Activated CD8-positive, alpha-beta memory T cell treated with anti-CD3 and anti-CD28 coated beads, Interleukin-2, amount 50 U/mL, for 4 hours (primary cell): Measurements from ENCODE around the gene LAMTOR3.
"Not testable (repeated sequence)": the region's sequence is repeated elsewhere in the genome, so short reads cannot be mapped to it uniquely, and the experiment has no call there.

ENCODE experiments used
- DNase-seq: peaks from one replicate; pipeline ENCODE4 v3.0.0-alpha.2; 2020

The LAMTOR3 gene

DNA sequence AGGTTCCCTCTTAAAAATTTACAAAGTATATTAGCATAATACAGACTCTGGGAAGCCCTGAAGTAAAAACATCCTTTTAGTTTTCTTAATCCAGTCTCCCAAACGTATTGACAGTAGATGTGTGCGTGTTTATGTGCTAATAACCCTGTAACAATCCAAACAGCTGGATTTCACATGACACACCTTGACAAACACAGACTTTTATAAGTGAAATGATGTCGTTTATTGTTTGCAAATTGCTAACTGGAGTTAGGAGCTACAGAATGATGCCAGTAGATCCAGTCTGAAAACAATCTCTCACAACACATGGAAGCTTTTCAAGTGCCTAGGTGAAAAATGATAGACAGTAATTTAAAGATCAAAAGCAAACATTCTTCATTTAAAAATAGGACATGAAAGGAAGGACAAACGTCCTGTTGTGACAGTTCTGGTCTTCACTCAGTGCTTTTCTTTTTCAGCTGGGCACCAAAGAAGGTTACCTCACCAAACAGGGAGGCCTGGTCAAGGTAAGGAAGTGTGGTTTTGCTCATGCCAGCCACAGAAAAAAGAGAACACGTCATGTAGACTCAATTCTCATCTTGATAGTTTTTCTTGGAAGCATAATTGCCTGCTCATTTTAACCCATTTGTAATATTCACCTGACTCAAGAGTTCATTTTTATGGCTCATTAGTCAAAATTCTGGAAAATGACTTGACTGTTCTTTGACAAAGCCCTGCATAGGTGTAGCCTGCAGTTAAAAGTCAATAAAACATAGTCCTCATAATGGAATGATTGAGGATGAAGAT lies 32.9 kb downstream of the LAMTOR3 start:
- no peak for DNase-seq

DNA sequence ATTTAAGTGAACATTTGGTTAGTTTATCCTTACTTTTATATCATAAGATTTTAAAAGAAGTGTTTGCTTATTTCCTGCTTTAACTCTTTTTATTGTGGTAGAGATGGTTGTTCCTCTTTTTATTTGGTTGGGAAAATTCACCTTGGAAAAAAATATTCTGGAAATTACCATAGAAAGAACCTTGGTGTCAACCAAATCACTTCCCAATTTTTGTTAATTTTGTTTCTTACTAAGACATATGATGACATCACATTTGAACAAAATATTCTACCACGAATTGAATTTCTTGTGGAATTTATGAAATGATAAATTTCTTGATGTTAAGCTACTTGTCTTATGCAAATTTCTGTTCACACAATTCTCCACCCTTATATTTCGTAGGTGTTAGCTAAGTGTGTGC lies 33.7 kb downstream of the LAMTOR3 start:
- no peak for DNase-seq

DNA sequence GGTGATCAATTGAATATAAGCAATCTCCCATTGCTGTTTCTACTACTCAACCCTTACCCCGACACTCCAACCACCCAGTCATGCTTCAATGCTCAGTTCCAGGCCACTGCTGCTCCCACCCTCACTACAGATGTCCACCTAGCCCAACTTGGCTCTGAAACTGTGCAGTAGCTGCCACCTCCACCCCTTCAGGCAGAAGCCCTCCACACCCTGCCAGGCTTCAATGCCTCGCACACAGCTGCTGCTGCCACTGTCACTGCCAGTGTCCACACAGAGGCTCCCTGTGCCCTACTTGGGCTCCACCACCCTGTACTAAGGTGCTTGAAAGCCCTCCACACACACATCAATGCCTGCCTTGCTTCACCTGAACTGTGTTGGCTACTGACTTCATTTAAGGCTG lies 34.6 kb downstream of the LAMTOR3 start:
- no peak for DNase-seq

DNA sequence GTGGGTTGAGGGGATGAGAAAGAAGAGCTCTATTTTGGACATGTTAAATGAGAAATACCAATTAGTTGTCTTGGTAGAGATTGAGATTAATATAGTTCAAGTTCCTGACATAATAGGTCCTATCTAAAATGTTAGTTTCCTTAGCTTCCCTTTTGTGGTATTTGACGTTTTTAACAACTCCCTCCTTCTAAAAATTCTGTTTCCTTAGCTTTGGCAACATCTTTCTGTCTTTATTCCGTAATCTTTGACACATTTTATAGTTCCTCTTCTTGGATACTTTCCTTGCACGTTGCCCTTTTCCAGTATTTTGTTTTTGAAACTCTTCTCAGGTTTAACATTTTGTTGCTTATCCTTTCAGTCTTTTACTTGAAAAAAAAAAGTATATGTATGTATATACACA lies 36.9 kb downstream of the LAMTOR3 start:
- no peak for DNase-seq

DNA sequence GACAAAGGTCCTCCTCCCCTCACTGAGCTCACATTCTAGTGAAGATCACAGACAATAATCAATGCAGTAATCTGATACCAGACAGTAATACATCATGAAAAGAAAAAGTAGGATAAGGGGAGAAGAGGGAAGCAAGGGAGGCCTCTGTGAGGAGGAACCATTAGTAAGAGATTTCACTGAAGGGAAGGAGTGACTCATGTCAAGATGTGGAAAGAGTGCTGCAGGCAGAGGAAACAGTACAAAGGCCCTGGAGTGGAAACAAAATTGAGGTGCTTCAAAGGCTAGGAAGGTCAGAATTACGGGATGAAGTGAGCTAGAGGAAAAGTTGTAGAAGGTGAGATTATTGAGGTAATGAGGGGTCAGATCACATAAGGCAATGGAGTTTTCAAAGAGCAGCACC lies 38.1 kb downstream of the LAMTOR3 start:
- no peak for DNase-seq

DNA sequence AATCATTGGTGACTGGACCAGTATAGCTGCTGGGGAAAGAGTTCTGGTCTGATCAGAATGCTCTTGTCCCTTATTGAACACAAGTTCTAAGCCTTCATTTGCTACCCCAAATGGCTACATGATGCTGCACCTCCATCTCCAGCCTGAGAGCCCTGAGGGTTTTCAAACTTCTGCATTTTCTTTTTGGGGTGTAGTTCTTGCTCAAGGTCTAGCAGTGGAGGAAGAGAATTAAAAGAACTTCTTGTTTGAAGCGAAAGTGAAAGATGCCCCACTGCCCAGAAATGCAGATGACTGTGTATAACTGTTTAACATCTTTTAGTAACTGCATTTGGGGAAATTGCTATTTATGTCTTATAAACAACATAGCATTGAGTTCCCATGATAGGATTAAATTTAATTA lies 38.5 kb downstream of the LAMTOR3 start:
- DNase-seq = no peak

DNA sequence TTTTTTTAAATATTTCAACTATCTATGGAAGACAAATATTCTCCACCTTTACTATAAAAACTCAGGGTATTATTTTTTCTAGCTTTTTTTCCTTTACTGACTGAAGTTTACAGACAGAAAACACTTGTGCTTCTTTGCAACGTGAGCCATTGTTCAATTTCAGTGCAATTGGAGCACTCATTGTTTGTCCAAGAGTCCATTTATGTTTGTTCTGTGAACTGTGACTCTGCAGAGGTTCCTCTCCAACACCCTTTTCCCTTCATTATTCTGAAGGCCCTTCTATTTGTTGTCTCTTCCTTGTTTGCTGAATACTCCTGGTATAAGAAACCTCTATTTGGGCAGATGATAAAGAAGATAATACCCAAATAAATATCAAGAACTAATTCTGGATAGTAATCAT lies 40.2 kb downstream of the LAMTOR3 start:
- DNase-seq = no peak

DNA sequence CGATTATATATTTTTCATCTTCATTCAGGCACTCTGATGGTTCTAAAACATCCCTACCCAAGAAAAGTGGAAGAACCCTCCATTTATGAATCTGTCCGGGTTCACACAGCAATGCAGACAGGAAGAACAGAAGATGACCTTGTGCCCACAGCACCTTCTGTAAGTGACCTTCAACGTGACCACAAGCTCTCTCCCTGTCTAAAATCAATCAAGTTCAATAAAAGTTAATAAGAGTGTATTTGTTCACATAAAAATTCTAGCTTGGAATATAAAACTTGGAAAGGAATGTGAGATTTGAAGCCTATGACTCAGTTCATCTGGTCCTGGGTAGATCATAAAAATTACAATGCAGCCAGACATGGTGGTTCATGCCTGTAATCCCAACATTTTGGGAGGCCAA lies 41.0 kb downstream of the LAMTOR3 start:
- DNase-seq = no peak

GRCh38 chr4:99852199-99852749 lies 42.0 kb downstream of the LAMTOR3 start:
- no peak for DNase-seq

GRCh38 chr4:99848591-99849001 lies 45.6 kb downstream of the LAMTOR3 start:
- no peak for DNase-seq

GRCh38 chr4:99847362-99847976 lies 46.8 kb downstream of the LAMTOR3 start:
- DNase-seq = no peak

DNA sequence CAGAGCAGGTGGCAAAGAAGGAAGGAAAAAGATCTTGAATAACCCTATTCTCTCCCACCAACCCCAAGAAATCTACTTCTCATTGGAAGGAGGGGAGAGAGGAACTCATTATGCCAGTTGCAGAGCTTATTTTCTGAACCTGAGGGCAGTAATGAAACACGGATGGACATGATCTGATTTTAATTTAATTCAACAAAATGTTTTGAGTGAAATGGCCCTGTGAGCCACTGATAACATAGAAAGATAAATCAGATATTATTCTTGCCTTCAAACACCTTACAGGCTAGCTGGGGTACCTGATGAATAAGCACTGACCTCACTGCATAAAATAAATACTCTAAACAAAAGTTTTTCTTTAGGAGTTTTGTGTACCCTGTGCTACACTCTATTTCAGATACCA lies 47.3 kb downstream of the LAMTOR3 start:
- DNase-seq = no peak

DNA sequence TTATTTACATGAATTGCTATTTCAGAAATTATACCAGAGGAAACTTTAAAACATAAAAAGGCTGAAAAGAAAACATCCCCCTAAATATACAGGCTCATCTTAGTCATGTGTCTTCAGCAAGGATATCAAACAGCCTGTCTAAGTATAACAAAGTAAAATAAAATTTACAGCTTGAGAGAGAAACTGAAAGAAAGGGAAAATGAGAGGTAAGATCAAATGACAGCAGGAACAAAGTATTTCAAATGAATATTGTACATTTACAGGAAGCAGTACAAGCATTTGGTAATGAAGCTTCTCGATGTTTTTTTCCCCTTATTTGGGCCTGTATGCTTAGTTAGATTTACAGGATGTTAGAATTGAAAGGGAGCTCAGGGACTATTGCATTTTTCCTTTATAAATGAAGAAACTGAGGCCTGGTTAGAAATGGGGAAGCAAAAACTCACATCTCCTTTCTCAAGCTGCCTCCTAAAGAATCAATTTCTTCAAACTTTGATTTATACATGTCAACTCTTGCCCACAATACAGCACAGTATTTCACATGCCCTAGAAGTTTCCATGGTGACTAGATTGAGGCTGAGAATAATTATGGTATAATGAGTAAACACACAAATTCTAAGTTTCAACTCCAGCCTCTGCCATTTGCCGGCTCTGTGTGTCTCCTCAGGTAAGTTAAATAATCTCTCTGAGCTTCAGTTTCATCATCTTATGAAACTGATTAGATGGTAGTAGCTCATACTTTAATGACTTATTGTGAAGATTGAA lies 48.3 kb downstream of the LAMTOR3 start:
- DNase-seq = no peak

DNA sequence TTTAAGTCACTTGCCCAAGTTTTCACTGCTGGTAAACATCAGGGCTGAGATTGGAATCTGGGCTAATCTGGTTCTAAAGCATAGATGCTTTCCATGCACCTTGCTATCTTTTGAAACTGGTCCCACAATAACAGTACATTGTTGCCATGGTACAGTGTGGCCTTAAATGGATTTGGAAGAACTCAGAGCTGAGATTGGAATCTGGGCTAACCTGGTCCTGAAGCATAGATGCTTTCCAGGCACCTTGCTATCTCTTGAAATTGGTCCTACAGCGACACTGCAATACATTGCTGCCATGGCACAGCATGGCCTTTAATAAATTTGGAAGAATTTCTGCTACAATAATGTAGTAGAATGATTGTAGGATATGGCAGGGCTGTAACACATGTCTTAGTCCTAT lies 49.0 kb downstream of the LAMTOR3 start:
- DNase-seq = no peak

DNA sequence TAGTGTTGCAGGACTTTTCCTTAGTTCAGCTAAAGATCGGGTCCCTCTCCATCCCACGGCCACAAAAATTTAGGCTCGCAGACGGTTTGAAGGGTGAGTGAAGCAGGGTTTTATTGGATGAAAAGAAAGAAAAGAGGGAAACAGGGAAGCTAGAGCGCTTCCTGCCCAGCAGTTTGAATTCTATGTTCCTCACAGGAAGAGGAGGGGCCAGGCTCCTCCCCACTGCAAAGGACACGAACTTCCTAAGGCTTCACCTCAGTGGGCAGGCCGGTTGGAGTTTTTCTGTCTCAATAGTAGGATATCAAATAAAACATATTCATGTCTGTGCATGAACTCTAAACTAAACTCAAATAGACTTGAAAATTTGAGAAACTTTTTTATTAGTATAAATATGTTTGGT lies 50.2 kb downstream of the LAMTOR3 start:
- no peak for DNase-seq

GRCh38 chr4:99843413-99843812 lies 50.8 kb downstream of the LAMTOR3 start:
- no peak for DNase-seq

DNA sequence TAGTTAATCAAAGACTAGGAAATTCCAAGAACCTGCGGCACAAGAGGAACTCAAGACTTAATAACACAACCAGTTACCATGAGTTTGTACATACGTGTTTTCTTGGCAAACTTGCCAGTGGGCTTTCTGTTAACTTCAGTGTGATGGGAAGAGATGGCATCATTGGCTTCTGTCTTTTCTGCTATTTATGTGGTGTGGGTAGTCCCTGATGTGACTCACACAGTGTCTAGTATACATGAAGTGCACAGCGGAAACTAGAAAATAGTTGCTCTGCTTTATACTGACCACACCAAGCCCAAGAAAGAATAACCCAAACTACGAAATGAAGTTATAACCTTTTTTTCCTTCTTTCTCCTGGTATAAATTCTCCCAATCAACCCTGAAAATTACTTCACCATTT lies 53.1 kb downstream of the LAMTOR3 start:
- no peak for DNase-seq

GRCh38 chr4:99838927-99839326 lies 55.3 kb downstream of the LAMTOR3 start:
- no peak for DNase-seq

DNA sequence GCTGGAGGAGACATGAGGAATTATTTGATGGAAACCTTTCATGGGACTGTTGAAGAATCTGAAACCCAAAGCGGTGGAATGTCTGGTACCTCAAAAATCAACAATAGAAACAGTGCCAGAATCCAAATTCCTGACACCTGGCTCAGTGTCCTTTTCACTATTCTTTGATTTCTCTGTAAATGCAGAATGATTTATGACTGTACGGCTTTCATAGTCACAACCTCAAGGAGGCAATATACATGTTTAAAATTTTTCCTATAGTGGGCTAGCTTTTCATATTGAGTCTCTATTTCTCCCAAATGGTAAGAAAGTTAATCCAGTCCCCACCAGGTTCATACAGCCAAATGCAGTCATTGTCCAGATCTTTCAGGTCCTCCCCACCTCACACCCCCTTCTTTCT lies 58.3 kb downstream of the LAMTOR3 start:
- no peak for DNase-seq

DNA sequence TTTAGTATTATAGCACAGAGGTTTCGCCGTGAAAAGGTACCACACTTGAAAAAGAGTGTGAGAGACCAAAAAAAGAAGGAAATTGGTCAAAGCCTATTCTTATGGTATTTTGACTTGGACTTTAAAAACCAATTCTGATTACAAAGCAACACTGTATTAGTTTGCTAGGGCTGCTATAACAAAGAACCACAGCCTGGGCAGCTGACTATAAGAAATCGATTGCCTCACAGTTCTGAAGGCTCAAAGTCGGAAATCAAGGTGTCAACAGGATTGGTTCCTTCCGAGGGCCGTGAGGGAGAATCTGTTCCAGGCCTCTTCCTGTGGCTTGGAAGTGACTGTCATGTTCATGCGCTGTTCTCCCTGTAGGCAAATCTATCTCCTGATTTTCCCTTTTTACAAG lies 59.7 kb downstream of the LAMTOR3 start:
- DNase-seq = no peak

- no peak for DNase-seq
Observed at GRCh38 chr4:99833756-99834155, 60.5 kb downstream of the LAMTOR3 start.

DNA sequence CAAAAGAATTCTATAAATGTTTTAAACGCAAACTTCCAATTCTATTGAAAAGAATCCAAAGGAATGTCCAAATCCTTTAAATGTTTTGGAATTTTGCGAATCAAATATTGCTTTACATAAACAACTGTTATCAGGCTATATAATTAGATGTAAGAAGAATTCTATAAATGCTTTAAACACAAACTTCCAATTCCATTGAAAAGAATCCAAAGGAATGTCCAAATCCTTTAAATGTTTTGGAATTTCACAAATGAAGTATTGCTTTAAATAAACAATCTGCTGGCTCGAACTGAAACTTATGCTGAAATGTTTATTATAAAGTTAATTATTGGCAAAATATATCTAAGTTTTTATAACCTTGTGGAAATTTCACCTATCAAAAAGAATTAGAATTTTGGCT lies 61.5 kb downstream of the LAMTOR3 start:
- DNase-seq = no peak

- DNase-seq = no peak
Observed at GRCh38 chr4:99832321-99832720, 61.9 kb downstream of the LAMTOR3 start.

DNA sequence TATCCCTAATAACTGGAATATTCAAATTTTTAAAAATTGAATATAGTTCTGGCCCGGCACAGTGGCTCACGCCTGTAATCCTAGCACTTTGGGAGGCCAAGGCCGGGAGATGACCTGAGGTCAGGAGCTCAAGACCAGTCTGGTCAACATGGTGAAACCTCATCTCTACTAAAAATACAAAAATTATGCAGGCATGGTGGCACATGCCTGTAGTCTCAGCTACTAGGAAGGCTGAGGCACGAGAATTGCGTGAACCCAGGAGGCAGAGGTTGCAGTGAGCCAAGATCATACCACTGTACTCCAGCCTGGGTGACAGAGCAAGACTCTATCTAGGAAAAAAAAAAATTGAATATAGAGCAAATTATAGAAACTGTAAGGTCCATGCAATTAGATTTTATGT lies 64.2 kb downstream of the LAMTOR3 start:
- not testable (repeated sequence) for DNase-seq
